SH-SY5Y (cell line): Measurements from ENCODE around the gene KCNJ14.

Source experiments
- GATA2 ChIP-seq: IDR thresholded peaks from 2 replicates; pipeline ENCODE4 v1.6.1; 2011; ENCODE audit warnings: mild to moderate bottlenecking, low read depth, low read length
- GATA3 ChIP-seq: IDR thresholded peaks from 2 replicates; pipeline ENCODE4 v1.6.1; 2011; ENCODE audit warnings: low read depth, mild to moderate bottlenecking, low read length, moderate library complexity

GRCh38 chr19:48443256-48443655 is 12.1 kb upstream of the KCNJ14 start:
- TF ChIP-seq GATA3, result no peak
- TF ChIP-seq GATA2, result no peak
